SH-SY5Y (cell line): ENCODE data around the gene PRSS36.

ENCODE experiments used
- GATA2 ChIP-seq: IDR thresholded peaks from 2 replicates; pipeline ENCODE4 v1.6.1; 2011; ENCODE audit warnings: mild to moderate bottlenecking, low read depth, low read length
- GATA3 ChIP-seq: IDR thresholded peaks from 2 replicates; pipeline ENCODE4 v1.6.1; 2011; ENCODE audit warnings: low read depth, mild to moderate bottlenecking, low read length, moderate library complexity

PRSS36 gene

GRCh38 chr16:31135535-31136286 is 14.2 kb downstream of the PRSS36 start, which contains the start of gene PRSS8:
Gene PRSS8, minus strand, starts transcription at chr16:31135727. Its CDS starts 229 bp downstream, at chr16:31135498.
- TF ChIP-seq GATA2 (no peak), GATA3 (no peak)

DNA sequence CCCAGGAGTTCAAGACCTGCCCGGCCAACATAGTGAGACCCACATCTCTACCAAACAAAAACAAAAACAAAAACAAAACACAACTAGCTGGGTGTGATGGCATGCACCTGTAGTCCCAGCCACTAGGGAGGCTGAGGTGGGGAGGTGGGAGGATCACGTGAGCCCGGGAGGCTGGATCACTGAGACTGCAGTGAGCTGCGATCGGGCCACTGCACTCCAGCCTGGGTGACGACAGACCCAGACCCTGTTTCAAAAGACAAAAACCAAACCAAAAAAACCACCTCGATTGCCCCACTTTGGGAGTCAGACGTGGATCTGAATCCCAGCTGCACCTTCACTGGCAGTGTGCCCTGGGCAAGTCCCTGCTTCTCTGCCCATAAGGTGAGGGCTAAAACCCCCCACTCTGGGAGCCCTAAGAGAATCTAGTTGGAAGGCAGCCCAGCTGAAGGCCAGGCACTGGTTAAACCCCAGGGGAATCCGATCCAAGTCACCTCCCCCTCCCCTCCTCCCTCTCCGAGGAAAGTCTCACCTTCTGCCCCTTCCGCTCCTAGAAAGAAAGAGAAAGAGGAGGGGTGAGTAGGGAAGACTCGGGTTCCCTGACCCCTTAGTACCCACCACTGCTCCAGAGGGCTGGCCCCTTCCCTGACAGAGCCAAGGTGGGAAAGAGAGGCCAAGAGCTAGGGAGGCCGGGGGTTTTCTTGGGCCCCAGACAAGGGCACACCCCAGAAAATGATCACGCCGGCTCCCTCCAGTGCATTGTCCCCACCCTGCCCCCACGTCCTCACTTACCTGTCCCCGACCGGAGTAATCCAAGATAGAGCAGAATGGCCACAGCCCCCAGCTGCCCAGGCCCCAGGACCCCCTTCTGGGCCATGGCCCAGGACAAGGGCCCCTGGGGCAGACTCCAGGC is 15.0 kb downstream of the PRSS36 start:
- no peak for TF ChIP-seq GATA2
- TF ChIP-seq GATA3, result no peak

- no peak for TF ChIP-seq GATA2
- no peak for TF ChIP-seq GATA3
These were observed 15.7 kb downstream of the PRSS36 start for GRCh38 chr16:31134091-31134571.

- no peak for TF ChIP-seq GATA2
- no peak for TF ChIP-seq GATA3
These were observed 16.8 kb downstream of the PRSS36 start for GRCh38 chr16:31133046-31133501.

- TF ChIP-seq GATA2 (no peak), GATA3 (no peak)
These were observed 17.4 kb downstream of the PRSS36 start for GRCh38 chr16:31132303-31132979.

DNA sequence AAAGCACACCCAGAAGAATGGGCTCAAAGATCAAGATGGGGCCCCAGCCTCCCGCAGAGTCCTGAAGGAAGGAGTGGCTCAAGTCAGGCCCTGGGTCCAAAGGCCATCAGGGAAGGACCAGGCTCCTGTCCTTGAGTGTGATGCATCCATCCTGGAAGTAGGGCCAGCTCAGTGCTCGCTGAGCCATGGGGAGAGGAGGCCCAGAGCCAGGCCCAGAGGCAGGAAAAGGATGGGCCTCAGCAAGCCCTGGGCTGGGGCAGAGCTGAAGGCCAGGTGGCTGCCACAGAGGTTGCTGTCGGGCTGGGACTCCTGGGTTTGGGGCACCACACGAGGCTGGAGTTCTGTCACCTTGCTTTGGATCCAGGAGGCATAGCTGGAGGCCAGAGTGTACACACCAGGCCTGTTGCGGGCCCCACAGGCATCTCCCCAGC is 18.0 kb downstream of the PRSS36 start:
- no peak for TF ChIP-seq GATA3
- TF ChIP-seq GATA2, result no peak

DNA sequence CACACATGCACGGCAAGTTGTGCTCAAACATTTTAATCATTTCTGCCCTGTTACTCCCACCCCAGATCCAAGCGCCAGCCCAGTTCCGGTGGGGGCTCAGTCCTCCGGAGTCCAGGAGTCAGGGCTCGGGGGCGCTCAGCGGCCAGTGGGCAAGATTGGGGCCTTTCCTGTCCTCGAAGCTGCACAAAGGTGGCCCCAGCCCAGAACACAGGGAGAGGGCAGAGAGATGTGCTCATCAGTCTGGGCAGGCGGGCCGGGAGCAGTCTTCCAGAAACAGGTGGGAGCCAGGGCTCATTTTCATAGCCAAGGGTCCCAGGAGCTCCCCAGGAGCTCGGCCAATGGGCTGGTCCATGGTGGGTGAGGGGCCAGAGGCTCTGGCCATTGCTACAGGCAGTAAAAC is 18.4 kb downstream of the PRSS36 start:
- TF ChIP-seq GATA3 (no peak), GATA2 (no peak)

GRCh38 chr16:31130899-31131298 is 19.0 kb downstream of the PRSS36 start:
- TF ChIP-seq GATA3, result no peak
- TF ChIP-seq GATA2, result no peak

DNA sequence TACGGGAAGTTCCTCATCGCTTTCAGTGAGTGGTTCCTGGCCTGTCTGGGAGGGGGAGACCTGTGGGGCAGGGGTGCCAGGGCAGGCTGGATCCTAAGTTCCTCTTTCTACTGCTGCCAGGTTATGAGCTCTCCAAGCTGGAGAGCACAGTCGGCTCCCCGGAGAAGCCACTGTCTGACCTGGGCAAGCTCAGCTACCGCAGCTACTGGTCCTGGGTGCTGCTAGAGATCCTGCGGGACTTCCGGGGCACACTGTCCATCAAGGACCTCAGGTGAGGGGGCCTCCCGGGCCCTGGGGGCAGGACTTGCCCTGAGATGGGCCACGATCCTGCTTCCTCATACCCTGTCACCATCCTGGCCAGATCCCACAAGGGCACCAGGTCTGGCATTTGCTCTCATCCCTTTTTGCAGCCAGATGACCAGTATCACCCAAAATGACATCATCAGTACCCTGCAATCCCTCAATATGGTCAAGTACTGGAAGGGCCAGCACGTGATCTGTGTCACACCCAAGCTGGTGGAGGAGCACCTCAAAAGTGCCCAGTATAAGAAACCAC is 19.5 kb downstream of the PRSS36 start:
- TF ChIP-seq GATA3 (no peak), GATA2 (no peak)

DNA sequence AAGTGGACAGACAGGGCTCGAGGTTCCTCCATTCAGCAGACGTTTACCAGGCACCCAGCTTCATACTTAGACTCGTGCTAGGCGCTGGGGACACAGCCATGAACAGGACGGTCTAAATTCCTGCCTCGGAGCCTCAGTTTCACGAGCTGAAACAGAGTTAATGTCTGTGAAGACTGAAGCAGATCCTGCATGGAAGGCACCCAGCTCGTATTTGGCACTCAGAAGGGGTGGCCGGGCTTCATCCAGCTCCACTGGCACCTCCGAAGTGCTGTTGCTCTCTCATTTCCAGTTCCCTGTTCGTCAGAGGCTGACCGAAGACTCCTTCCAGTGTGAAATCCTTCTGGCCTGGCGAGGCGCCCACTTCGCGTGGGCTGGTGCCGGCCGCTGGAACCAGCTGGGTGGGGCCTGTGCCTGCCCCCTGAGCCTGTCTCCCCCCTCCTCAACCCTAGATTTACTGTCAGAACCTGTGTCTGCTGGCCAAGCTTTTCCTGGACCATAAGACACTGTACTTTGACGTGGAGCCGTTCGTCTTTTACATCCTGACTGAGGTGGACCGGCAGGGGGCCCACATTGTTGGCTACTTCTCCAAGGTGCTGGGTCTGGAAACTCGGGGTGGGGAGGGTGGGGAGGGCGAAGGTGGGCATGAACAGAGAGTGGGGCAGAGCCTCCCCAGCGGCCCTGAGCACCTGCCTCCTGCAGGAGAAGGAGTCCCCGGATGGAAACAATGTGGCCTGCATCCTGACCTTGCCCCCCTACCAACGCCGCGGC is 20.1 kb downstream of the PRSS36 start:
- no peak for TF ChIP-seq GATA3
- TF ChIP-seq GATA2, result no peak

DNA sequence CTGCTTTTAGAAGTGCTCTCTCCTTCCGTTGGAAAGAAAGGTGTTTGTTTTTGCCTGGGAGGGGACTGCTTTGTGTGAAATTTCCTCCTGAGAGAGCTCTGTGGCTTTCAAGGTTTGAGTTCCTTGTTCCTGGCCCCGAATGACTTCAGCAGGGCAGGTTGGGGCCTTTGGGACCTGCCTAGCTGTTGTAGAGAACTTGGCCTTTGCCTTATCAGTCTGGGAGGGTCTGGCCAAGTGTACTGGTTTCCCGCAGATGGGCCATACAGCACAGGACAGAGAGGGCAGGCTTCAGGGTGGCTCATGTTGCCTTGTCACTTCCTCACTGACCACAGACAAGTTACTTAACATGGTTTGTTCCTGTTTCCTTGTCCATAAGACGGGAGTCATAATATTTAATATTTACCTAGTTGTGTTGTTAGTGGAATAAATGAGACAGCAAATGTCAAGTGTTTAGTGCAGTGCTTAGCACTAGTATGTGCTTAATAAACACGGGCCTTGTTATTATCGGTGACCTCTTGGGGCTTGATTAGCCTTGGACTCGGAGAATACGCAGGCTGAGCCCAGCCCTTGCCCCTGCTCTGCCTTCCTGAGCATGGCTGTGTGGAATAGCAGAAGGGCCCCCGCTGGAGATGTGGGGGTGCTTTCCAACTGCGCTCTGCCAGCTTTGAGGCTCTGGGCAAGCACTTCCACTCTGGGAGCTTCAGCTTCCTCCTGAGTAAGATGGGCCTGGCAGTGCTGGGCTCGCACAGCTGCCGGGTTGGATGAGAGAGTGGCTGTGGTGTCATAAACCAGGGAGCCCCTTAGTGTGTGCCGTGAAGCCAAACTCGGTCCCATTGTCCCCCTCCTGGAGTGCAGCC is 20.9 kb downstream of the PRSS36 start:
- no peak for TF ChIP-seq GATA3
- TF ChIP-seq GATA2, result no peak

- TF ChIP-seq GATA3, result no peak
- TF ChIP-seq GATA2, result no peak
These were observed 22.7 kb downstream of the PRSS36 start for GRCh38 chr16:31127182-31127581.
